HEK293T (cell line): Measurements from ENCODE around the gene SCAND1.

Experiments
- HDGF ChIP-seq: fragments of 450-650 bp; IDR thresholded peaks from 2 replicates; pipeline ENCODE4 v1.6.1; 2017; ENCODE audit warnings: antibody characterized with exemption, borderline replicate concordance
- SUZ12 ChIP-seq: fragments of 450-650 bp; IDR thresholded peaks from 2 replicates; pipeline ENCODE4 v1.6.1; 2016; ENCODE audit warnings: mild to moderate bottlenecking

GRCh38 chr20:35917077-35917476 is 37.2 kb downstream of the SCAND1 start:
- no peak for TF ChIP-seq HDGF
- TF ChIP-seq SUZ12, result no peak
